ENCODE results near the gene CATSPER1.
"Not testable (repeated sequence)": the region's sequence is repeated elsewhere in the genome, so short reads cannot be mapped to it uniquely, and the experiment has no call there.

CATSPER1 gene

DNA sequence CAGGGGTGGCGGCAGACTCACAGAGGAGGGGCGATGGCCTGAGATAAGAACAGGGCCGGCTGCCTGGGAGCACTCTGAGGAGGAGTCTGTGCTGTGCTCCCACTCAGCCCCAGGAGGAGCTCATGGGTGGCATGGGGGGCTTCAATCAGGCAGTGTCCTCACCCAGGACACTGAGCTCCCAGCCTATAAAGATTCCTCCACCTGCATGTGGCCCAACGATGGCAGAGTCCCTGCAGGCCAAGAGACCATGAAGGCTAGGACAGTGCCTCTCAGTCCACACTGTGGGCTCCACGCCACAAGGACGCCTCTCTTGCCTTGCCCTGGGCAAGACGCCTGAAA lies 12.5 kb downstream of the CATSPER1 start:
- TF ChIP-seq, protein P1, sequence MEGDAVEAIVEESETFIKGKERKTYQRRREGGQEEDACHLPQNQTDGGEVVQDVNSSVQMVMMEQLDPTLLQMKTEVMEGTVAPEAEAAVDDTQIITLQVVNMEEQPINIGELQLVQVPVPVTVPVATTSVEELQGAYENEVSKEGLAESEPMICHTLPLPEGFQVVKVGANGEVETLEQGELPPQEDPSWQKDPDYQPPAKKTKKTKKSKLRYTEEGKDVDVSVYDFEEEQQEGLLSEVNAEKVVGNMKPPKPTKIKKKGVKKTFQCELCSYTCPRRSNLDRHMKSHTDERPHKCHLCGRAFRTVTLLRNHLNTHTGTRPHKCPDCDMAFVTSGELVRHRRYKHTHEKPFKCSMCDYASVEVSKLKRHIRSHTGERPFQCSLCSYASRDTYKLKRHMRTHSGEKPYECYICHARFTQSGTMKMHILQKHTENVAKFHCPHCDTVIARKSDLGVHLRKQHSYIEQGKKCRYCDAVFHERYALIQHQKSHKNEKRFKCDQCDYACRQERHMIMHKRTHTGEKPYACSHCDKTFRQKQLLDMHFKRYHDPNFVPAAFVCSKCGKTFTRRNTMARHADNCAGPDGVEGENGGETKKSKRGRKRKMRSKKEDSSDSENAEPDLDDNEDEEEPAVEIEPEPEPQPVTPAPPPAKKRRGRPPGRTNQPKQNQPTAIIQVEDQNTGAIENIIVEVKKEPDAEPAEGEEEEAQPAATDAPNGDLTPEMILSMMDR (IDR thresholded peaks at IDR 0.05; ENCODE audit: low read depth, low read length, missing control alignments), result no peak
- DNase-seq (ENCODE audit: low read depth), result no peak
- no peak overlapping the region for H3K4me3 ChIP-seq (ENCODE audit: low read depth, low read length)

DNA sequence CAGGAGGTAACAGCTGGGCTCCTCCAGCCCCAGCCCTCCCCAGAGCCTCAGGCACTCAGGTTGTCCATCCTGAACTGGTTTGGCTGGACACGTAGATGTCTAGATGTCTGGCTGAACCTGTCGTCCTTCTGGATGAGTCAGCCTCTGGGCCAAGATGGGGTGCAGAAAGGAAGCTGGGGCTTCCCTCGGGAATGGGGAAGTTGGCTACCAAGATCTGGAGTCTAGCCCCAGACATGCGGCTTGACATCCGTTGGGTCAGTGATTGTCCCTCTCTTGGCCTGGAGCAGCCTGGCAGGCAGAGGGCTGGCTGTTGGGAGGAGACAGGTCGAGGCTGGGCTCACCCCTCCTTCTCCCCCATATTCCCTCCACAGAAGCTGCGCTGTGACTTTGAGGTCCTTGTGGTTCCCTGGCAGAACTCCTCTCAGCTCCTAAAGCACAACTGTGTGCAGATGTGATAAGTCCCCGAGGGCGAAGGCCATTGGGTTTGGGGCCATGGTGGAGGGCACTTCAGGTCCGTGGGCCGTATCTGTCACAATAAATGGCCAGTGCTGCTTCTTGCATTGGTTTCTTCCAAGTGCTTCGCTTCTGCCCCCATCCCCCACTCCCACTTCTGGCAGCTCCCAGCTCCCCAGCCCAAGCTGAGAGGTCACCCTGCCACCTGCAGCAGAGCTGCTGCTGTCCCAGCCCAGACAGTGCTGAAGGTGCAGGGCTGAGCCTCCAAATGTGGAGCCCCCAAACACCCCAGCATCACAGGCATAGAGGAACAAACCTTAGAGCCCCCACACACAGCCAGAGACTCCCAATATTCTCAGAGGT lies 13.1 kb downstream of the CATSPER1 start:
- no peak overlapping the region for H3K4me3 ChIP-seq (ENCODE audit: low read depth, low read length)
- TF ChIP-seq, protein P1 (IDR thresholded peaks at IDR 0.05; ENCODE audit: low read depth, low read length, missing control alignments), result no peak
- no peak for DNase-seq (ENCODE audit: low read depth)

GRCh38 chr11:66012371-66012945 lies 13.8 kb downstream of the CATSPER1 start:
- TF ChIP-seq, protein P1 (IDR thresholded peaks at IDR 0.05; ENCODE audit: low read depth, low read length, missing control alignments), result no peak
- no peak for DNase-seq (ENCODE audit: low read depth)
- H3K4me3 ChIP-seq (ENCODE audit: low read depth, low read length), result no peak overlapping the region

GRCh38 chr11:66011785-66012303 lies 14.4 kb downstream of the CATSPER1 start, which contains the start of gene CST6:
TSS of gene CST6 (plus strand) at chr11:66012008. CDS start at chr11:66012045, 37 bp downstream.
- H3K4me3 ChIP-seq (ENCODE audit: low read depth, low read length), result no peak within 1 kb of the TSS
- DNase-seq (ENCODE audit: low read depth), result no peak
- TF ChIP-seq, protein P1 (IDR thresholded peaks at IDR 0.05; ENCODE audit: low read depth, low read length, missing control alignments), result no peak

DNA sequence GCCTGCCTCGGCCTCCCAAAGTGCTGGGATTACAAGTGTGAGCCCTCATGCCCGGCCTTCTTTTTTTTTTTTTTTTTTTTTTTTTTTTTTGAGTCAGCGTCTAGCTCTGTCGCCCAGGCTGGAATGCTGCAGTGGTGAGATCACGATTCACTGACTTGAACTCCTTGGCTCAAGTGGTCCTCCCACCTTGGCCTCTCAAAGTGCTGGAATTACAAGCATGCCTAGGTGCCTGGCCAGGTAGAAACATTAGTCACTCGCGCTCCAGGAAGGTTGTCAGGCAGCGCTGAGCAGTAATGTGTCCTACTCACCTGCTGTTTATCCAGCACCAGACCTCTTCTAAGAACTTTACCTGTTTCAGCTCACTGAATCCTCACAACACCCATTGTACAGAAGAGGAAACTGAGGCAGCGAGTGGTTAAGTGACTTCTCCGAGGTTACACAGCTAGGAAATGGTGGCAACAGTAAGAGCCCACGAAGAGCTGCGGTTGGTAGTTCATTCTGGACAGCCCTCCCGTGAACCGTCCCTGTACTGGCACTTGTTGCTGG lies 15.0 kb downstream of the CATSPER1 start:
- TF ChIP-seq, protein P1 (IDR thresholded peaks at IDR 0.05; ENCODE audit: low read depth, low read length, missing control alignments), result no peak
- H3K4me3 ChIP-seq (ENCODE audit: low read depth, low read length), result no peak overlapping the region
- no peak for DNase-seq (ENCODE audit: low read depth)

GRCh38 chr11:66010036-66010435 lies 16.2 kb downstream of the CATSPER1 start:
- DNase-seq (ENCODE audit: low read depth); H3K4me3 ChIP-seq (ENCODE audit: low read depth, low read length): not testable (repeated sequence)

GRCh38 chr11:66008468-66009101 lies 17.7 kb downstream of the CATSPER1 start:
- H3K4me3 ChIP-seq (ENCODE audit: low read depth, low read length), result no peak overlapping the region
- no peak for DNase-seq (ENCODE audit: low read depth)
- TF ChIP-seq, protein P1 (IDR thresholded peaks at IDR 0.05; ENCODE audit: low read depth, low read length, missing control alignments), result no peak
